PC-3 (cell line): ENCODE results near the gene SLC34A1. TPM values are rescaled to one million over a fixed set of nuclear protein-coding genes. Genes with fewer than 3 reads are reported as not detected.

Experiments used
- ATAC-seq: fragments of 200-7000 bp; cut with Tn5 transposase; 2 replicates; pipeline ENCODE4 v1.9.1; 2020; ENCODE audit warnings: mild to moderate bottlenecking, moderate library complexity
- BruUV-seq: library from RNA; stranded (reverse); fragments of 400-500 nt; replicated peaks from 2 replicates; lab custom pipeline; 2021; lab: Mats Ljungman, UMichigan
- CTCF ChIA-PET: fragments of 300-600 bp; sonication (Branson Sonifier 250); formaldehyde crosslinking; loops from one replicate; lab custom pipeline; 2022; ENCODE audit warnings: antibody characterized with exemption; lab: Charles Lee
- POLR2A ChIA-PET: fragments of 300-600 bp; sonication (Branson Sonifier 250); formaldehyde crosslinking; loops from one replicate; lab custom pipeline; 2022; ENCODE audit warnings: antibody characterized with exemption; ENCODE audit not compliant: unreplicated experiment; lab: Charles Lee
- DNase-seq: peaks from one replicate; pipeline ENCODE4 v3.0.0-alpha.2; 2015
- H2AFZ ChIP-seq: fragments of 300-600 bp; sonication (generic); 2 replicates; pipeline ENCODE4 v1.6.0; 2016; ENCODE audit warnings: antibody characterized with exemption, low read length
- H3F3A ChIP-seq: fragments of 300-600 bp; sonication (generic); one replicate; pipeline ENCODE4 v1.6.0; 2017; ENCODE audit warnings: antibody characterized with exemption, low read length, control low read depth, mild to moderate bottlenecking; ENCODE audit not compliant: unreplicated experiment
- H3K27ac ChIP-seq: fragments of 300-600 bp; sonication (generic); 2 replicates; pipeline ENCODE4 v1.5.1; 2016; ENCODE audit warnings: mild to moderate bottlenecking, low read length
- H3K27me3 ChIP-seq: fragments of 300-600 bp; sonication (generic); 2 replicates; pipeline ENCODE4 v1.6.1; 2016; ENCODE audit warnings: low read length, mixed read lengths
- H3K36me3 ChIP-seq: fragments of 300-600 bp; sonication (generic); 2 replicates; pipeline ENCODE4 v1.6.1; 2016; ENCODE audit warnings: low read depth, mixed run types, low read length, mixed read lengths
- H3K4me1 ChIP-seq: fragments of 300-600 bp; sonication (generic); 2 replicates; pipeline ENCODE4 v1.5.1; 2016; ENCODE audit warnings: low read length; ENCODE audit not compliant: insufficient read depth
- H3K4me2 ChIP-seq: fragments of 300-600 bp; sonication (generic); 2 replicates; pipeline ENCODE4 v1.6.0; 2016; ENCODE audit warnings: low read length
- H3K4me3 ChIP-seq: fragments of 300-600 bp; sonication (generic); 2 replicates; pipeline ENCODE4 v1.5.1; 2016; ENCODE audit warnings: mild to moderate bottlenecking, low read length, mixed read lengths
- H3K79me2 ChIP-seq: fragments of 300-600 bp; sonication (generic); 2 replicates; pipeline ENCODE4 v1.6.1; 2017; ENCODE audit warnings: low read length, mixed read lengths
- H3K9ac ChIP-seq: fragments of 300-600 bp; sonication (generic); 2 replicates; pipeline ENCODE4 v1.6.0; 2016; ENCODE audit warnings: mild to moderate bottlenecking, low read length
- H3K9me2 ChIP-seq: fragments of 300-600 bp; sonication (generic); replicated peaks from 2 replicates; pipeline ENCODE4 v1.6.1; 2016; ENCODE audit warnings: mixed run types, low read length, mixed read lengths
- H3K9me3 ChIP-seq: fragments of 300-600 bp; sonication (generic); 2 replicates; pipeline ENCODE4 v1.6.1; 2016; ENCODE audit warnings: low read length, mixed read lengths
- H4K20me1 ChIP-seq: fragments of 300-600 bp; sonication (generic); 2 replicates; pipeline ENCODE4 v1.6.1; 2016; ENCODE audit warnings: low read length, mixed read lengths
- CTCF ChIP-seq: fragments of 300-600 bp; sonication (generic); conservative IDR thresholded peaks from 2 replicates; pipeline ENCODE4 v1.5.1; 2017; ENCODE audit warnings: antibody characterized with exemption, low read depth, mild to moderate bottlenecking, low read length
- EZH2 ChIP-seq: fragments of 300-600 bp; sonication (generic); IDR thresholded peaks from one replicate; pipeline ENCODE4 v1.6.1; 2017; ENCODE audit warnings: antibody characterized with exemption, mild to moderate bottlenecking, low read length; ENCODE audit not compliant: unreplicated experiment
- EZH2phosphoT487 ChIP-seq: fragments of 300-600 bp; sonication (generic); IDR thresholded peaks from 2 replicates; pipeline ENCODE4 v1.6.1; 2018; ENCODE audit warnings: mild to moderate bottlenecking, antibody characterized with exemption, low read length, borderline replicate concordance
- intact Hi-C: fragments of 100-400 bp; cut with micrococcal nuclease; formaldehyde crosslinking; loops from 2 replicates; pipeline ENCODE4 v1.9.0; 2023
- total RNA-seq: library from RNA; depleted of rRNA; stranded (reverse); fragments of >200 nt; gene quantifications from 2 replicates; pipeline ENCODE4 v1.2.3, GENCODE V29; 2014

SLC34A1 gene
- total RNA-seq, 1 experiment from 2014 or later = 0.07 TPM

- Histone ChIP-seq H3K9me3 (no peaks in the 10 kb centered on the region), H3K36me3 (no peaks in the 10 kb centered on the region), H4K20me1 (no peaks in the 10 kb centered on the region), H3K27ac (no peak overlapping the region), H3K4me1 (peaks cover 13% of the 10 kb centered on the region), H3F3A (no peaks in the 10 kb centered on the region), H3K4me3 (peak overlapping the region; percentile 80), H3K9ac (peak overlapping the region; percentile 70), H3K9me2 (no peaks in the 10 kb centered on the region), H3K4me2 (peak overlapping the region; percentile 99), H2AFZ (peak overlapping the region; percentile 86), H3K27me3 (no peaks in the 10 kb centered on the region), H3K79me2 (no peaks in the 10 kb centered on the region)
- POLR2A ChIA-PET = interaction anchor here (0.6 to 0.7 kb wide), 2 partner anchors 103 to 754 kb away, joined by 3 read pairs; no protein-coding TSS in a partner anchor
- DNase-seq (no peak), ATAC-seq (no peak)
- intact Hi-C loops = loop anchor here (1.0 kb wide), 2 partner anchors 50 to 97 kb away; no protein-coding TSS in a partner anchor
- no TSS peak for BruUV-seq
- no peak for TF ChIP-seq EZH2
- TF ChIP-seq EZH2phosphoT487 = no peak
- TF ChIP-seq CTCF = no peak
- CTCF ChIA-PET = interaction anchor here (0.5 to 3.1 kb wide), 14 partner anchors 14 to 93 kb away, joined by 3 to 36 read pairs (median 5); partner anchors contain the start of genes DBN1, GRK6 and PDLIM7
Measured at GRCh38 chr5:177404641-177405179, 20.5 kb downstream of the SLC34A1 start.

GRCh38 chr5:177405312-177405711 is 21.1 kb downstream of the SLC34A1 start:
- TF ChIP-seq EZH2 (no peak), CTCF (no peak), EZH2phosphoT487 (no peak)
- intact Hi-C loops = no loop called here
- no peaks in the 10 kb centered on the region for H3K27me3 ChIP-seq
- H3K4me3 ChIP-seq = no peak overlapping the region
- DNase-seq (no peak), ATAC-seq (no peak)
- no peaks in the 10 kb centered on the region for H3K79me2 ChIP-seq
- ChIA-PET CTCF (interaction anchor here (0.6 kb wide), 1 partner anchor 19 kb away, joined by 3 read pairs; no protein-coding TSS in a partner anchor), POLR2A (no interaction called here)
- H3K9me3 ChIP-seq = no peaks in the 10 kb centered on the region
- no peak overlapping the region for H2AFZ ChIP-seq
- H3K4me1 ChIP-seq = peaks cover 13% of the 10 kb centered on the region
- H3K4me2 ChIP-seq = peak overlapping the region; percentile 99; the same call in 1 of the 2 replicates
- no peak overlapping the region for H3K27ac ChIP-seq
- H3K9me2 ChIP-seq = no peaks in the 10 kb centered on the region
- no peaks in the 10 kb centered on the region for H4K20me1 ChIP-seq
- no TSS peak for BruUV-seq
- H3K9ac ChIP-seq = no peak overlapping the region
- H3F3A ChIP-seq = no peaks in the 10 kb centered on the region
- no peaks in the 10 kb centered on the region for H3K36me3 ChIP-seq

GRCh38 chr5:177405805-177406204 is 21.6 kb downstream of the SLC34A1 start:
- intact Hi-C loops = no loop called here
- Histone ChIP-seq H2AFZ (no peak overlapping the region), H3K4me2 (no peak overlapping the region), H3K79me2 (no peaks in the 10 kb centered on the region), H3F3A (no peaks in the 10 kb centered on the region), H3K36me3 (no peaks in the 10 kb centered on the region), H3K9me3 (no peaks in the 10 kb centered on the region), H3K27me3 (no peaks in the 10 kb centered on the region), H3K9me2 (no peaks in the 10 kb centered on the region), H3K9ac (no peak overlapping the region), H3K4me1 (peaks cover 13% of the 10 kb centered on the region), H3K4me3 (no peak overlapping the region), H3K27ac (no peak overlapping the region), H4K20me1 (no peaks in the 10 kb centered on the region)
- BruUV-seq = no TSS peak
- TF ChIP-seq EZH2phosphoT487 (no peak), EZH2 (no peak), CTCF (no peak)
- ATAC-seq (no peak), DNase-seq (no peak)
- POLR2A ChIA-PET = no interaction called here
- CTCF ChIA-PET = interaction anchor here (0.6 kb wide), 1 partner anchor 18 kb away, joined by 3 read pairs; no protein-coding TSS in a partner anchor
